Mesothelial cell of epicardium (in vitro differentiated cells): Measurements from ENCODE around the gene CTR9. TPM values are rescaled to one million over a fixed set of nuclear protein-coding genes. Genes with fewer than 3 reads are reported as not detected.

Experiments used
- DNase-seq, 2 experiments: peaks; one replicate each; pipeline ENCODE4 v3.0.0; 2021; ENCODE audit warnings: low spot score in 2 of 2; ENCODE audit not compliant: unreplicated experiment in 2 of 2
- H3K27ac Mint-ChIP-seq: 2 replicates; pipeline ENCODE4 v1.8.0; 2021; ENCODE audit warnings: mixed read lengths
- H3K27me3 Mint-ChIP-seq: 2 replicates; pipeline ENCODE4 v1.8.0; 2021; ENCODE audit warnings: low read depth, mixed read lengths
- H3K36me3 Mint-ChIP-seq: 2 replicates; pipeline ENCODE4 v1.8.0; 2021; ENCODE audit warnings: mixed read lengths
- H3K4me1 Mint-ChIP-seq: 2 replicates; pipeline ENCODE4 v1.8.0; 2021; ENCODE audit warnings: mixed read lengths
- H3K4me3 Mint-ChIP-seq: 2 replicates; pipeline ENCODE4 v1.8.0; 2021; ENCODE audit warnings: mild to moderate bottlenecking, moderate library complexity, mixed read lengths
- H3K9me3 Mint-ChIP-seq: 2 replicates; pipeline ENCODE4 v1.8.0; 2021; ENCODE audit warnings: mixed read lengths
- total RNA-seq: library from RNA; stranded (reverse); gene quantifications from 3 replicates; pipeline ENCODE4 v1.2.1, GENCODE V29; 2021
- TF ChIP-seq, protein P1 (sequence below): fragments of 200-600 bp; sonication (generic); IDR thresholded peaks from one replicate; pipeline ENCODE4 v1.5.0; 2021; ENCODE audit warnings: antibody characterized with exemption; ENCODE audit not compliant: unreplicated experiment

CTR9 gene
- total RNA-seq, 1 donor from 2014 or later, result 33.2 TPM

DNA sequence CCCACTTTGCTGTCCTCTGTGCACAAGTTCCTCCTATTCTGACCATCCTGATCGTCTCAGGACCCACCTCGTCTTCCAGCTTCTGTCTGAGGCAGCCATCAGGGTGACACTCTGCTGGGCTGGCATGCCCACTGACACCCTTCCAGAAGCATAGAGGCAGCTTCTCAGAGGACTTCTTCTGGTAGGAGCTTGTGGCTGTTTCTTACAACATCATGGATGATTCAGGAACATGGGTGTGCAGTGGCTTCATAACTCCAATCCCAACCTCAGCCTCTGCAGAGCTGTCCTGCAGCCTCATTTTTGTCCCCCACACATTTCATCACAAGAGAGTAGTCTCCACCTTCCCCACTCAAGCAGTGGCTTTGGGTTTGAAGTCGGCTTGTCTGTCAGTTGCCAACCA lies 20.9 kb upstream of the CTR9 start:
- Mint-ChIP-seq H3K4me1 (peaks cover 23% of the 10 kb centered on the region), H3K27ac (no peak overlapping the region), H3K9me3 (peaks cover 5% of the 10 kb centered on the region), H3K36me3 (no peaks in the 10 kb centered on the region), H3K27me3 (no peaks in the 10 kb centered on the region), H3K4me3 (no peak overlapping the region)
- TF ChIP-seq, protein P1, sequence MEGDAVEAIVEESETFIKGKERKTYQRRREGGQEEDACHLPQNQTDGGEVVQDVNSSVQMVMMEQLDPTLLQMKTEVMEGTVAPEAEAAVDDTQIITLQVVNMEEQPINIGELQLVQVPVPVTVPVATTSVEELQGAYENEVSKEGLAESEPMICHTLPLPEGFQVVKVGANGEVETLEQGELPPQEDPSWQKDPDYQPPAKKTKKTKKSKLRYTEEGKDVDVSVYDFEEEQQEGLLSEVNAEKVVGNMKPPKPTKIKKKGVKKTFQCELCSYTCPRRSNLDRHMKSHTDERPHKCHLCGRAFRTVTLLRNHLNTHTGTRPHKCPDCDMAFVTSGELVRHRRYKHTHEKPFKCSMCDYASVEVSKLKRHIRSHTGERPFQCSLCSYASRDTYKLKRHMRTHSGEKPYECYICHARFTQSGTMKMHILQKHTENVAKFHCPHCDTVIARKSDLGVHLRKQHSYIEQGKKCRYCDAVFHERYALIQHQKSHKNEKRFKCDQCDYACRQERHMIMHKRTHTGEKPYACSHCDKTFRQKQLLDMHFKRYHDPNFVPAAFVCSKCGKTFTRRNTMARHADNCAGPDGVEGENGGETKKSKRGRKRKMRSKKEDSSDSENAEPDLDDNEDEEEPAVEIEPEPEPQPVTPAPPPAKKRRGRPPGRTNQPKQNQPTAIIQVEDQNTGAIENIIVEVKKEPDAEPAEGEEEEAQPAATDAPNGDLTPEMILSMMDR, result no peak
- no peak for DNase-seq

DNA sequence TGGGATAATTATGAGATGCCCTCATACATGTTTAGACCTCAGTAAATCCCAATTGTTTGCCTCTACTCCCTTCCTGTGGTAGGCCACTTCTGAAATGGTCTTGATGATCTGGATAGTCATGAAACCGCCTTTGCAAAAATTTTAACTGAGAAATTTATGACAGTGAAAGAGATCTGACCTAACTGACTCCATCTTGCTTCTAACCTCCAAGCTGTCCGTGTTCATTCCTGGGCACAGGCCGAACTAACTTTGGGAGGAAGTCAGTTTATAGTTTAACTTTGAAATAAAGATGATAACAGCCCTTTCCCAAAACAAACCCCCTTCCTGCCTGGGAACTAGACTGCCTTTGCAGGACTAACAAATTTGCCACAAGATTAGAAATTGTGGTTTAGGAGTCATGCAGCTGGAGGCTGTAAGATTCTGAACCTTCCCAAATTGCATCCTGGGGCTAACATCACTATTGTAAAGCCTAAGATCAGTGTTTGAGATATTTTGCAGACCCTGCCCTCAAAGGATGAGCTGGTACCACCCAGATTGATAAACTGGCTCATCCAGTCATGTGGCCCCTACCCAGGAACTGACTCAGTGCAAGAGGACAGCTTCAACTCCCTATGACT lies 19.9 kb upstream of the CTR9 start:
- peaks cover 32% of the 10 kb centered on the region for H3K4me1 Mint-ChIP-seq
- DNase-seq, result no peak
- no peak overlapping the region for H3K4me3 Mint-ChIP-seq
- no peak overlapping the region for H3K27ac Mint-ChIP-seq
- peaks cover 5% of the 10 kb centered on the region for H3K9me3 Mint-ChIP-seq
- H3K27me3 Mint-ChIP-seq, result no peaks in the 10 kb centered on the region
- no peaks in the 10 kb centered on the region for H3K36me3 Mint-ChIP-seq
- TF ChIP-seq, protein P1, result no peak

DNA sequence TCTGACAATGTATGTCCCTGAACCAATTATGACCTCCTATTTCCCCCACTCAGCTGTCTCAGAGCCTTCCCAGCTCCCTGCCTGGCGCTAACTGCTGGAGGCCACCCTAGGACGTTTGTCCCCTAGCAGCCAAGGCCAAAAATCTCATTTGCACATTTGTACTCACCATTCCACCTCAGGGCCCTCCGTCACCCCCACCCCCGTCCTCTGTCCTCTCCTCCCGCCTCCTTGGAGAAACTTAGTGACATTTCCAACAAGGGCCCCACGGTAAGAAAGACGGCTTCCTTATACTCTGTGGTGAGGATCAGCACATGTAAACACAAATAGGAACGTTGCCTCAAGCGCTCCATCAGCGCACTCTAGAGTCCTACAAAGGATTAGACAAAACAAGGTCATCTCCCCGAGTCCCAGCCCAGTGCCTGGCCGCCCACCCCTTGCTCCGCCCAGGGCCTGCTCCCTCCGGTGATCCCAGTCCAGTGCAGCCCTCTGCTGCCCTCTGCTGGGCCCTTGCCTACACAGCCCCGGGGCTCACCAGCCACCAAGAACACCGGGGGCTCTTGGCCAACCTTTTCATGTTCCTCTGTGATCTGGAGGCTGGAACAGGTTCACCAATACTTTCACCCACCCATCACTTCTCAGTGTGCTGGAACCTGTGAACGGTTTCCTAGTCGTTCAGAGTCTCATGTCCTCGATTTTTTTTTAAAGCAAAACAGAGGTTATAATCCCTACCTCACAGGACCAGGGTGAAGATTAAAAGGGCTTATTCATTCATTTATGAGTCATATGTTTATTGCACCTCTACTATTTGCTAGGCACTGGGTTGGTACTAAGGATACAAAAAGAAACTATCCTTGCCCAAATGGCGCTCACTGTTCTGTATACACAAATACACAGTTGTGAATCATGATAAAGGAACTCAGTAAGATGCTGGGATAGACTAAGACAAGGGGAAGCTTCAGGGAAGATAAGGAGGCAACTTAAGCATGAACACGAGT lies 15.3 kb upstream of the CTR9 start:
- TF ChIP-seq, protein P1, result peak; percentile 94
- H3K27me3 Mint-ChIP-seq, result no peaks in the 10 kb centered on the region
- peak; percentile 88 to 98 for DNase-seq
- H3K9me3 Mint-ChIP-seq, result peaks cover 5% of the 10 kb centered on the region
- H3K36me3 Mint-ChIP-seq, result no peaks in the 10 kb centered on the region
- peaks cover 9% of the 10 kb centered on the region for H3K4me1 Mint-ChIP-seq
- peak overlapping the region; percentile 66 for H3K4me3 Mint-ChIP-seq
- peak overlapping the region; percentile 74 for H3K27ac Mint-ChIP-seq

DNA sequence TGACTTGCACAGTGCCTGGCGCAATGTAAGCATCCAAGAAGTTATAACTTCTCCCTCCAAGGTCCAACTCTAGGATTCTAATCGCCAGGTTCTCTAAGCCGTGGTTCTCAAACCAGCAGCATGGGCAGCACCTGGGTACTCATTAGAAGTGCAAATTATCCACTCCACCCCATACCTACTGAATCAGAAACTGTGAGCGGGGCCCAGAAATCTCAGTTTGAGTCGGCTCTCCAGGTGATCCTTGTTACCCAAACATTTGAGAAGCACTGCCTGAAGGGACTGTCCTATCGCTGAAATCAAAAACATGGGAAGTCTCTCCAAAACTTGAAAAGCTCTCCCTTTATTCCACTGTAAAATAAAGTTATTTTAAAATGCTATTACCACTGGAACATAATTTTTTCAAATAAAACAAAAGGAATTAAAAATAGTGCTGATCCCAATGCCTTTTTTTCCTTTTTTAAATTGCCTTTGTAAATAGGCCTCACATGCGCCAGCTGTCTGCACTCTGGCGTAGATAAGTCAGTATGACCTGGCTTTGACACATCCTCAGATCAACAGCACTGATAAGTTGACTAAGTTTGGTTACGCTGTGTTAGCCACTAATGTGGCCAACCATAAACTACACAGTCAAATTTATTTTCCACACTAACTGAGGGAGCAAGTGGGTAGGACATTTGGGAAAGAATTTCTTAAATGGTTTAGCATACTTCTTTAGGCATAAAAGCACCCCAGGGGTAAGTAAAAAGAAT lies 8.4 kb upstream of the CTR9 start:
- Mint-ChIP-seq H3K9me3 (no peaks in the 10 kb centered on the region), H3K4me3 (no peak overlapping the region), H3K36me3 (no peaks in the 10 kb centered on the region), H3K4me1 (peaks cover 9% of the 10 kb centered on the region), H3K27ac (no peak overlapping the region), H3K27me3 (no peaks in the 10 kb centered on the region)
- no peak for DNase-seq
- TF ChIP-seq, protein P1, result no peak

DNA sequence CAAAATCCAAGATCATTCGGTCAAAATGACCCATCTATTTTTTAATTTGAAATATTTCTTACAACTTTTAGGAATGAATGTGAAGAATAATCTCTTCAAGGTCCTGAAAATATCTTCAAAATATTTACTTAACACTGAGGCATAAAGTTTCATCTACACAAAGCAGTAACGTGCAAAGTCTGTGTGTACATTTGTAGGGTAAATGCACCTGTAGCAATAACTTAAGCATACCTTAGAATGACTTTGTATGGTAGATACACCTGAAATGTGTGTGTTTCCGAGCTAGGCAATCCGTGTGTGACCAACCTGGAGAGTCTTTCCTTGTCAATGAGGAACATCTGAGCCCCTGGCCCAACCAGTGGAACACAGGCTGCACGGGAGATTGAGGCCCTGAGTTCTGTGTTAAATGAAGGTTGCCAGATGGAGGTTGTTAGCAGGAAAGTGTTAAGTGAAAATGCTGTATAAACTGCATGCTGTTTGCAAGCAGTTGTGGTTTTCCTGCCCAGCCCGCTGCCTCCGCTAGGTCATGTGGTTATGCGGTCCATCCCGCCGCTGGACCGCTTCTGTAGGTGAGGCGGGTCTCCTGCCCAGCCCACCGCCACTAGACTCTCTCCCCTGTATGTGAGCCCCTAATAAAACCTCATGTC lies 7.6 kb upstream of the CTR9 start:
- no peak overlapping the region for H3K27ac Mint-ChIP-seq
- no peaks in the 10 kb centered on the region for H3K9me3 Mint-ChIP-seq
- DNase-seq, result no peak
- no peaks in the 10 kb centered on the region for H3K27me3 Mint-ChIP-seq
- no peaks in the 10 kb centered on the region for H3K36me3 Mint-ChIP-seq
- H3K4me3 Mint-ChIP-seq, result no peak overlapping the region
- TF ChIP-seq, protein P1, result no peak
- H3K4me1 Mint-ChIP-seq, result peaks cover 11% of the 10 kb centered on the region
